Coronary artery (tissue), 2 donors: ENCODE measurements around the gene EYA2.

Source experiments
- DNase-seq: peaks from one replicate; pipeline ENCODE4 v3.0.0-alpha.2; 2017; ENCODE audit warnings: low spot score
- H3K27ac ChIP-seq, 2 donors: fragments of 200-600 bp; sonication (generic); one replicate each; pipeline ENCODE4 v1.5.1; 2016 to 2019
- H3K4me3 ChIP-seq: fragments of 200-600 bp; sonication (generic); 2 replicates; pipeline ENCODE4 v1.5.1; 2016; ENCODE audit warnings: mild to moderate bottlenecking, moderate library complexity
- CTCF ChIP-seq: fragments of 200-600 bp; sonication (generic); IDR thresholded peaks from one replicate; pipeline ENCODE4 v1.5.1; 2019; ENCODE audit warnings: antibody characterized with exemption

EYA2 gene

GRCh38 chr20:47033665-47034064 lies 139.0 kb downstream of the EYA2 start:
- DNase-seq: no peak
- TF ChIP-seq CTCF: no peak
- Histone ChIP-seq H3K4me3 (no peak overlapping the region), H3K27ac (no peak overlapping the region)

GRCh38 chr20:47035026-47035590 lies 140.5 kb downstream of the EYA2 start:
- no peak overlapping the region for H3K4me3 ChIP-seq
- DNase-seq: no peak
- TF ChIP-seq CTCF: no peak
- H3K27ac ChIP-seq: no peak overlapping the region

- H3K4me3 ChIP-seq: no peak overlapping the region
- no peak for TF ChIP-seq CTCF
- no peak overlapping the region for H3K27ac ChIP-seq
- no peak for DNase-seq
These were observed 141.6 kb downstream of the EYA2 start for GRCh38 chr20:47036091-47036870.

- no peak overlapping the region for H3K27ac ChIP-seq
- H3K4me3 ChIP-seq: no peak overlapping the region
- no peak for DNase-seq
- no peak for TF ChIP-seq CTCF
These were observed 144.2 kb downstream of the EYA2 start for GRCh38 chr20:47038566-47039560.

- no peak for DNase-seq
- Histone ChIP-seq H3K4me3 (no peak overlapping the region), H3K27ac (no peak overlapping the region)
- TF ChIP-seq CTCF: no peak
These were observed 146.0 kb downstream of the EYA2 start for GRCh38 chr20:47040506-47041125.

GRCh38 chr20:47041396-47041899 lies 146.8 kb downstream of the EYA2 start:
- no peak for DNase-seq
- no peak for TF ChIP-seq CTCF
- H3K4me3 ChIP-seq: no peak overlapping the region
- H3K27ac ChIP-seq: no peak overlapping the region
